HepG2 (cell line): ENCODE measurements around the gene GNAI2. TPM values are rescaled to one million over a fixed set of nuclear protein-coding genes. Genes with fewer than 3 reads are reported as not detected.

Experiments used
- NFKBIZ ChIP-seq: IDR thresholded peaks from 2 replicates; pipeline ENCODE4 v1.6.1; 2018; ENCODE audit warnings: missing genetic modification reagents, missing compliant biosample characterization
- XRCC5 ChIP-seq: fragments of 200-400 bp; formaldehyde crosslinking; optimal IDR thresholded peaks from 2 replicates; pipeline ENCODE3; 2017; ENCODE audit warnings: mild to moderate bottlenecking, low read length
- ZNF20 ChIP-seq: sonication (generic); formaldehyde crosslinking; IDR thresholded peaks from 2 replicates; pipeline ENCODE4 v1.4.0; 2020; ENCODE audit warnings: mild to moderate bottlenecking, moderate library complexity, missing genetic modification reagents
- ZNF260 ChIP-seq: sonication (generic); formaldehyde crosslinking; IDR thresholded peaks from 2 replicates; pipeline ENCODE4 v1.4.0; 2020; ENCODE audit warnings: missing genetic modification reagents, low read depth, mild to moderate bottlenecking, borderline replicate concordance
- ZNF329 ChIP-seq: sonication (generic); formaldehyde crosslinking; IDR thresholded peaks from 2 replicates; pipeline ENCODE4 v1.9.0; 2021; ENCODE audit warnings: low read depth, mild to moderate bottlenecking, missing genetic modification reagents
- ZNF83 ChIP-seq: sonication (generic); formaldehyde crosslinking; IDR thresholded peaks from 2 replicates; pipeline ENCODE4 v1.4.0; 2020; ENCODE audit warnings: missing genetic modification reagents, mild to moderate bottlenecking, borderline replicate concordance
- ZNF878 ChIP-seq: sonication (generic); formaldehyde crosslinking; IDR thresholded peaks from 2 replicates; pipeline ENCODE4 v1.8.1; 2023; ENCODE audit warnings: mild to moderate bottlenecking, missing genetic modification reagents, moderate library complexity
- polyA plus RNA-seq, 8 experiments: library from polyadenylated mRNA; depleted of rRNA in 3 of 8; stranded (reverse) in 7 of 8; unstranded in 1 of 8; fragments of >200 nt; fragmentation: Illumina TruSeq in 4 of 8; extraction: Trizol in 4 of 8; gene quantifications; 2 replicates each; pipeline versions ENCODE4 v1.2.1 to v1.2.3, GENCODE V29; 2011 to 2016; ENCODE audit warnings: low read depth in 4 of 8, missing spikeins in 1 of 8, mixed read lengths in 1 of 8; ENCODE audit not compliant: insufficient read depth in 1 of 8
- total RNA-seq, 5 experiments: library from RNA; depleted of rRNA; stranded (reverse); fragments of >200 nt; fragmentation: Illumina TruSeq; extraction: Trizol; gene quantifications; 2 replicates each; pipeline ENCODE4 v1.2.3, GENCODE V29; 2016; ENCODE audit warnings: low read depth in 1 of 5
- TF ChIP-seq, protein P1 (sequence below): sonication (generic); formaldehyde crosslinking; IDR thresholded peaks from 2 replicates; pipeline ENCODE4 v1.4.0; 2020; ENCODE audit warnings: mild to moderate bottlenecking, missing genetic modification reagents
- TF ChIP-seq, protein P2 (sequence below): sonication (generic); formaldehyde crosslinking; IDR thresholded peaks from 2 replicates; pipeline ENCODE4; 2020; ENCODE audit warnings: missing genetic modification reagents, mild to moderate bottlenecking, borderline replicate concordance

GNAI2 gene
- total and polyA plus RNA-seq, 2 of the 13 experiments (the other 11 are each of a cell fraction or from before 2014, with no cell fraction given), result 51.1 to 66.2 TPM

DNA sequence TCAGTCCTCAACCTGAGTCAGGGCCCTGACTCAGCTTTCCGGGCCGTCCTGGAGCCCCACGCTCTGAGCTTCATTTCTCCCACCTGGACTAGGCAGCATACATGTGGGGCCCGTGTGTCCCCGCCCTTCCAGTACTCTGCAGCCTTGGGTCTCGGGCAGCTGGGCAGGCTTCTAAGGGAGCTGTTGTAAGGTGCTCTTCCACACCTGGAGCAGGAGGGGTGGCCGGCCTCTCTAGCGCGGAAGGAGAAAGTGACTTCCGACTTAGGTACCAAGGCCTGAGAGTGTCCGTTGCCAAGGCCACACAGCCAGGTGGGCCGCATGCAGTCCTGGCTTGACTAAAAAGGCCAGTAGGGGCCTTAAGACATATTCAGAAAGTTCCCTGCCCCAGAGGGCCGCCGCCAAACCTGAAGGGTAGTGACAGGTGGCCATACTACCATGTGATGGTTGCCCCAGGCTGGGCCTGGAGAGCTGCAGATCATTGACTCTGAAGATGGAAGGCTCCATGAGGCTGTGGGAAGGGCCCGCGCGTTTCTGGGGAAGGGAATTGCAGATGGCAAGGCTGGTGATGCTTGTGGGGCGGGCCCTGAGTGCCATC lies 23.5 kb downstream of the GNAI2 start (continued):
- TF ChIP-seq, protein P1, sequence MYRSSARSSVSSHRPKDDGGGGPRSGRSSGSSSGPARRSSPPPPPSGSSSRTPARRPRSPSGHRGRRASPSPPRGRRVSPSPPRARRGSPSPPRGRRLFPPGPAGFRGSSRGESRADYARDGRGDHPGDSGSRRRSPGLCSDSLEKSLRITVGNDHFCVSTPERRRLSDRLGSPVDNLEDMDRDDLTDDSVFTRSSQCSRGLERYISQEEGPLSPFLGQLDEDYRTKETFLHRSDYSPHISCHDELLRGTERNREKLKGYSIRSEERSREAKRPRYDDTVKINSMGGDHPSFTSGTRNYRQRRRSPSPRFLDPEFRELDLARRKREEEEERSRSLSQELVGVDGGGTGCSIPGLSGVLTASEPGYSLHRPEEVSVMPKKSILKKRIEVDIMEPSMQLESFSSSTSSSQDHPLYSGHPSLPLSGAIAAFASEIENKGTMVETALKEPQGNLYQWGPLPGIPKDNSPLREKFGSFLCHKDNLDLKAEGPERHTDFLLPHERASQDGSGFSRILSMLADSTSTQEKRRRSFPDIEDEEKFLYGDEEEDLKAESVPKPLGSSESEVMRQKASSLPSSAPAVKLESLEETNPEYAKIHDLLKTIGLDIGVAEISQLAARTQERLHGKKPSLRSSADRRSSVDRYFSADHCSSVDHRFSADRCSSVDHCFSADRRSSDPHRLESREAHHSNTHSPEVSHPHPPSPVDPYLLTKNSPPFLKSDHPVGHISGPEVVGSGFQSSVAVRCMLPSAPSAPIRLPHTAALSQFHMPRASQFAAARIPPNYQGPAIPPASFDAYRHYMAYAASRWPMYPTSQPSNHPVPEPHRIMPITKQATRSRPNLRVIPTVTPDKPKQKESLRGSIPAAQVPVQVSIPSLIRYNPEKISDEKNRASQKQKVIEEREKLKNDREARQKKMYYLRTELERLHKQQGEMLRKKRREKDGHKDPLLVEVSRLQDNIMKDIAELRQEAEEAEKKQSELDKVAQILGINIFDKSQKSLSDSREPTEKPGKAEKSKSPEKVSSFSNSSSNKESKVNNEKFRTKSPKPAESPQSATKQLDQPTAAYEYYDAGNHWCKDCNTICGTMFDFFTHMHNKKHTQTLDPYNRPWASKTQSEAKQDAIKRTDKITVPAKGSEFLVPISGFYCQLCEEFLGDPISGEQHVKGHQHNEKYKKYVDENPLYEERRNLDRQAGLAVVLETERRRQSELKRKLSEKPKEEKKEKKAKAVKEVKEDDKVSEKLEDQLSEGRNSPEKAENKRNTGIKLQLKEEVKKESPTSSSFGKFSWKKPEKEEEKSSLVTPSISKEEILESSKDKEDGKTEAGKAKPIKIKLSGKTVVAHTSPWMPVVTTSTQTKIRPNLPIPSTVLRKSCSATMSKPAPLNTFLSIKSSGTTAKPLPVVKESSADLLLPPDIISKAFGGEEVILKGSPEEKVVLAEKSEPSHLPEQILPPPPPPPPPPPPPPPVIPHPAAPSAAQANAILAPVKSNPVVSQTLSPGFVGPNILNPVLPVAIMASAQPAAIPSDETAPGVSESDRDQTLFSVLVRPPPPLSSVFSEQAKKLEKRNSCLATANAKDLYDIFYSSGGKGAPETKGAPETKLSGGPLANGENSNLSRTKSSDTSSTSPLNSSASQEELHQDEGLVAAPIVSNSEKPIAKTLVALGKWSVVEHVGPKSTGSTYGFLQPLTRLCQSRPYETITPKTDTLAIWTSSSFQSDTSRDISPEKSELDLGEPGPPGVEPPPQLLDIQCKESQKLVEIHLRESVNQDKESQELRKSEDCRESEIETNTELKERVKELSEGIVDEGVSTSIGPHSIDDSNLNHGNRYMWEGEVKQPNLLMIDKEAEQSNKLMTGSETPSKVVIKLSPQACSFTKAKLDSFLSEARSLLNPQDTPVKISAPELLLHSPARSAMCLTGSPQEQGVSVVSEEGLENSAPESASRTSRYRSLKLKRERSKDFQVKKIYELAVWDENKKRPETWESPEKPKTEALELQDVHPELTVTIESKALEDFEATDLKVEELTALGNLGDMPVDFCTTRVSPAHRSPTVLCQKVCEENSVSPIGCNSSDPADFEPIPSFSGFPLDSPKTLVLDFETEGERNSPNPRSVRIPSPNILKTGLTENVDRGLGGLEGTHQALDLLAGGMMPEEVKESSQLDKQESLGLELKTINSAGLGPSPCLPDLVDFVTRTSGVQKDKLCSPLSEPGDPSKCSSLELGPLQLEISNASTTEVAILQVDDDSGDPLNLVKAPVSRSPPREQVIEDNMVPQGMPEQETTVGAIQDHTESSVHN (CRISPR knock-in tag), result no peak
- TF ChIP-seq, protein P2, sequence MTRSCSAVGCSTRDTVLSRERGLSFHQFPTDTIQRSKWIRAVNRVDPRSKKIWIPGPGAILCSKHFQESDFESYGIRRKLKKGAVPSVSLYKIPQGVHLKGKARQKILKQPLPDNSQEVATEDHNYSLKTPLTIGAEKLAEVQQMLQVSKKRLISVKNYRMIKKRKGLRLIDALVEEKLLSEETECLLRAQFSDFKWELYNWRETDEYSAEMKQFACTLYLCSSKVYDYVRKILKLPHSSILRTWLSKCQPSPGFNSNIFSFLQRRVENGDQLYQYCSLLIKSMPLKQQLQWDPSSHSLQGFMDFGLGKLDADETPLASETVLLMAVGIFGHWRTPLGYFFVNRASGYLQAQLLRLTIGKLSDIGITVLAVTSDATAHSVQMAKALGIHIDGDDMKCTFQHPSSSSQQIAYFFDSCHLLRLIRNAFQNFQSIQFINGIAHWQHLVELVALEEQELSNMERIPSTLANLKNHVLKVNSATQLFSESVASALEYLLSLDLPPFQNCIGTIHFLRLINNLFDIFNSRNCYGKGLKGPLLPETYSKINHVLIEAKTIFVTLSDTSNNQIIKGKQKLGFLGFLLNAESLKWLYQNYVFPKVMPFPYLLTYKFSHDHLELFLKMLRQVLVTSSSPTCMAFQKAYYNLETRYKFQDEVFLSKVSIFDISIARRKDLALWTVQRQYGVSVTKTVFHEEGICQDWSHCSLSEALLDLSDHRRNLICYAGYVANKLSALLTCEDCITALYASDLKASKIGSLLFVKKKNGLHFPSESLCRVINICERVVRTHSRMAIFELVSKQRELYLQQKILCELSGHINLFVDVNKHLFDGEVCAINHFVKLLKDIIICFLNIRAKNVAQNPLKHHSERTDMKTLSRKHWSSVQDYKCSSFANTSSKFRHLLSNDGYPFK (CRISPR knock-in tag), result 0 out of 2 replicates have a peak, but pooled peaks have one; percentile 4
- 0 out of 2 replicates have a peak, but pooled peaks have one; percentile 32 for TF ChIP-seq ZNF878
- 0 out of 2 replicates have a peak, but pooled peaks have one; percentile 33 for TF ChIP-seq ZNF83 (CRISPR knock-in tag)
- TF ChIP-seq ZNF20 (CRISPR knock-in tag), result no peak
- TF ChIP-seq NFKBIZ (CRISPR knock-in tag), result 0 out of 2 replicates have a peak, but pooled peaks have one; percentile 0
- TF ChIP-seq ZNF260 (CRISPR knock-in tag), result 0 out of 2 replicates have a peak, but pooled peaks have one; percentile 53
- no peak for TF ChIP-seq XRCC5
- TF ChIP-seq ZNF329 (CRISPR knock-in tag), result 0 out of 2 replicates have a peak, but pooled peaks have one; percentile 8
